ENCODE measurements around the gene IREB2. TPM values are rescaled to one million over a fixed set of nuclear protein-coding genes. Genes with fewer than 3 reads are reported as not detected.

Gene IREB2
- total RNA-seq, 1 experiment from 2014 or later, result 6.5 TPM

- ATAC-seq, result no peak
- TF ChIP-seq EZH2 (IDR thresholded peaks at IDR 0.05; ENCODE audit: low read length, unreplicated experiment) (no peak), EZH2phosphoT487 (IDR thresholded peaks at IDR 0.05; ENCODE audit: borderline replicate concordance, low read length) (no peak), CTCF (conservative IDR thresholded peaks at IDR 0.05; ENCODE audit: low read depth, low read length) (no peak)
- BruUV-seq (replicated peaks), result no TSS peak
- intact Hi-C loops (cut with micrococcal nuclease), result no loop called here
- H2AFZ ChIP-seq (ENCODE audit: low read length), result no peak overlapping the region
- DNase-seq, result no peak
- CTCF ChIA-PET, result no interaction called here
- POLR2A ChIA-PET (ENCODE audit: unreplicated experiment), result no interaction called here
- H3F3A ChIP-seq (ENCODE audit: low read length, unreplicated experiment), result no peaks in the 10 kb centered on the region
- H4K20me1 ChIP-seq (ENCODE audit: low read length), result no peaks in the 10 kb centered on the region
- no peak overlapping the region for H3K9ac ChIP-seq (ENCODE audit: low read length)
- H3K9me2 ChIP-seq (replicated peaks; ENCODE audit: low read length), result no peaks in the 10 kb centered on the region
- H3K9me3 ChIP-seq (ENCODE audit: low read length), result no peaks in the 10 kb centered on the region
- no peaks in the 10 kb centered on the region for H3K4me1 ChIP-seq (ENCODE audit: insufficient read depth, low read length)
- no peak overlapping the region for H3K4me2 ChIP-seq (ENCODE audit: low read length)
- no peak overlapping the region for H3K27ac ChIP-seq (ENCODE audit: low read length)
- no peaks in the 10 kb centered on the region for H3K79me2 ChIP-seq (ENCODE audit: low read length)
- no peaks in the 10 kb centered on the region for H3K36me3 ChIP-seq (ENCODE audit: low read depth, low read length)
- peaks cover 34% of the 10 kb centered on the region for H3K27me3 ChIP-seq (ENCODE audit: low read length)
- H3K4me3 ChIP-seq (ENCODE audit: low read length), result no peak overlapping the region
Observed at GRCh38 chr15:78390826-78391225, 47.2 kb upstream of the IREB2 start.

DNA sequence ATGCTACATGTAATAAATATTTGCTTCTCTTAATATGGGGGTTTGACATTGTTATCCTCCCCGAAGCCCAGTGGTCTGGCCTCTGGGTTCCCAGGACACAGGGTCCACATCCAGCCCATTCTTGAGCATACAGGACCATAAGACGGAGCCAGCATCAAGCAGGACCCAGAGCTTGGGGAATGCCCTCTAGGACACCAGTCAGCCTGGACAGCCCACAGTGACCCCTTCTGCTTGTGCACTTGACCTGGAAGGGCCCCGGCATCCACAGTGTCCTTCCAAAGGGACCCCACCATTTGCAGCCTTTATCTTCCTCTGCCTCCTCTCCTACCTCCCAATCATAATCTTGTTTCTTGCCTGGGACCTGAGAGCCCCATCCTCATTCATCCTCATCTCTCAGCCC lies 46.2 kb upstream of the IREB2 start:
- Histone ChIP-seq H3K9me2 (replicated peaks; ENCODE audit: low read length) (no peaks in the 10 kb centered on the region), H3K79me2 (ENCODE audit: low read length) (no peaks in the 10 kb centered on the region), H3K9me3 (ENCODE audit: low read length) (no peaks in the 10 kb centered on the region), H3K4me2 (ENCODE audit: low read length) (no peak overlapping the region), H3K27ac (ENCODE audit: low read length) (no peak overlapping the region), H4K20me1 (ENCODE audit: low read length) (no peaks in the 10 kb centered on the region), H3K27me3 (ENCODE audit: low read length) (peaks cover 25% of the 10 kb centered on the region), H3K4me3 (ENCODE audit: low read length) (no peak overlapping the region), H2AFZ (ENCODE audit: low read length) (no peak overlapping the region), H3K36me3 (ENCODE audit: low read depth, low read length) (no peaks in the 10 kb centered on the region), H3F3A (ENCODE audit: low read length, unreplicated experiment) (no peaks in the 10 kb centered on the region), H3K9ac (ENCODE audit: low read length) (no peak overlapping the region), H3K4me1 (ENCODE audit: insufficient read depth, low read length) (no peaks in the 10 kb centered on the region)
- intact Hi-C loops (cut with micrococcal nuclease), result no loop called here
- POLR2A ChIA-PET (ENCODE audit: unreplicated experiment), result no interaction called here
- no TSS peak for BruUV-seq (replicated peaks)
- ATAC-seq (no peak), DNase-seq (no peak)
- TF ChIP-seq EZH2phosphoT487 (IDR thresholded peaks at IDR 0.05; ENCODE audit: borderline replicate concordance, low read length) (no peak), CTCF (conservative IDR thresholded peaks at IDR 0.05; ENCODE audit: low read depth, low read length) (no peak), EZH2 (IDR thresholded peaks at IDR 0.05; ENCODE audit: low read length, unreplicated experiment) (no peak)
- CTCF ChIA-PET, result no interaction called here

DNA sequence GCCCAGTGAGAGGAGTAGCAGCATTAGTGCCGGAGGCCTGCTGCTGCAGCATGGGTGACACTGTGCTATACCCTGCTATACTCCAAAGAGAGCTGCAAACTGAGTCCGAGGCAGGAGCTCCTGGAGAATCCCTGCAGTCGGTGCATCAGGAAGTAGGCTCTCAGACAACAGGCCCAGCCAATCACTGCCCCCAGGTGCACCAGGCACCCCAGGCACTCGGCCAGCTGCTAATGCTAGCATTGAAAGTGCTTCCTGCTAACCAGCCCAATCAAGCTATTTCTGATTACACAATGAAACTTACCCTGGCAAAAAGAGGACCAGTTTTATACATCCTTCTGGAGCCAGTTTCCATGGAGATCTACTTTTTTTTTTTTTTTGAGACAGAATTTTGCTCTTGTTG lies 45.6 kb upstream of the IREB2 start:
- no peak overlapping the region for H3K27ac ChIP-seq (ENCODE audit: low read length)

More for the DNA sequence above, 45.6 kb upstream of the IREB2 start:
- Histone ChIP-seq H3K4me2 (ENCODE audit: low read length) (no peak overlapping the region), H3K4me1 (ENCODE audit: insufficient read depth, low read length) (no peaks in the 10 kb centered on the region), H3K9ac (ENCODE audit: low read length) (no peak overlapping the region), H3K79me2 (ENCODE audit: low read length) (no peaks in the 10 kb centered on the region), H3F3A (ENCODE audit: low read length, unreplicated experiment) (no peaks in the 10 kb centered on the region), H2AFZ (ENCODE audit: low read length) (no peak overlapping the region), H3K9me2 (replicated peaks; ENCODE audit: low read length) (no peaks in the 10 kb centered on the region), H4K20me1 (ENCODE audit: low read length) (no peaks in the 10 kb centered on the region), H3K36me3 (ENCODE audit: low read depth, low read length) (no peaks in the 10 kb centered on the region), H3K4me3 (ENCODE audit: low read length) (no peak overlapping the region), H3K9me3 (ENCODE audit: low read length) (no peaks in the 10 kb centered on the region), H3K27me3 (ENCODE audit: low read length) (peaks cover 19% of the 10 kb centered on the region; the same call in 1 of the 2 replicates)
- ChIA-PET POLR2A (ENCODE audit: unreplicated experiment) (no interaction called here), CTCF (no interaction called here)
- BruUV-seq (replicated peaks), result no TSS peak
- DNase-seq, result no peak
- intact Hi-C loops (cut with micrococcal nuclease), result no loop called here
- TF ChIP-seq CTCF (conservative IDR thresholded peaks at IDR 0.05; ENCODE audit: low read depth, low read length) (no peak), EZH2phosphoT487 (IDR thresholded peaks at IDR 0.05; ENCODE audit: borderline replicate concordance, low read length) (no peak), EZH2 (IDR thresholded peaks at IDR 0.05; ENCODE audit: low read length, unreplicated experiment) (no peak)
- no peak for ATAC-seq
